GM12891 (cell line): ENCODE results near the gene GPRC5B.

Experiments used
- POLR2A ChIP-seq: IDR thresholded peaks from 2 replicates; pipeline ENCODE4 v1.6.1; 2011; ENCODE audit warnings: low read depth, low read length, control low read depth
- TAF1 ChIP-seq: IDR thresholded peaks from 2 replicates; pipeline ENCODE4 v1.6.1; 2011; ENCODE audit warnings: low read depth, low read length, control low read depth

GRCh38 chr16:19896951-19897350 lies 12.3 kb upstream of the GPRC5B start:
- no peak for TF ChIP-seq TAF1
- TF ChIP-seq POLR2A, result no peak
